Lung (tissue), 12 donors: ENCODE measurements around the gene DTYMK. TPM values are rescaled to one million over a fixed set of nuclear protein-coding genes. Genes with fewer than 3 reads are reported as not detected.
A peak's percentile ranks its signal among the peaks of the same experiment; 100 is the strongest.

Experiments used
- ATAC-seq: fragments of 200-7000 bp; cut with Tn5 transposase; one replicate; pipeline ENCODE4 v1.9.1; 2020; ENCODE audit warnings: moderate number of reproducible peaks; ENCODE audit not compliant: insufficient read depth, low FRiP score
- DNase-seq, 3 donors: peaks; one replicate each; pipeline ENCODE4 v3.0.0-alpha.2; 2013 to 2017
- H3K27ac ChIP-seq, 2 donors: one replicate each; pipeline ENCODE4 v1.5.1; 2013; ENCODE audit warnings: mild to moderate bottlenecking in 2 of 2, moderate library complexity in 2 of 2, control low read depth in 1 of 2, inconsistent platforms in 1 of 2, low read depth in 1 of 2, low read length in 1 of 2
- H3K27me3 ChIP-seq, 3 donors: one replicate each; pipeline ENCODE4 v1.5.1; 2013; ENCODE audit warnings: low read length in 2 of 3; ENCODE audit not compliant: control insufficient read depth in 3 of 3, insufficient read depth in 3 of 3
- H3K36me3 ChIP-seq, 4 donors: one replicate each; pipeline ENCODE4 v1.5.1; 2013; ENCODE audit warnings: low read length in 4 of 4, mild to moderate bottlenecking in 1 of 4, moderate library complexity in 1 of 4; ENCODE audit not compliant: control insufficient read depth in 4 of 4, insufficient read depth in 4 of 4
- H3K4me1 ChIP-seq, 5 donors: one replicate each; pipeline ENCODE4 v1.5.1; 2013; ENCODE audit warnings: low read length in 5 of 5, mild to moderate bottlenecking in 2 of 5, moderate library complexity in 1 of 5; ENCODE audit not compliant: control insufficient read depth in 5 of 5, insufficient read depth in 5 of 5
- H3K4me3 ChIP-seq: one replicate; pipeline ENCODE4 v1.5.1; 2013; ENCODE audit warnings: mild to moderate bottlenecking, control low read depth, moderate library complexity
- H3K9ac ChIP-seq, 2 donors: one replicate each; pipeline ENCODE4 v1.5.1; 2013; ENCODE audit warnings: low read length in 2 of 2, control low read depth in 1 of 2; ENCODE audit not compliant: insufficient read depth in 1 of 2
- H3K9me3 ChIP-seq, 4 donors: one replicate each; pipeline ENCODE4 v1.5.1; 2013; ENCODE audit warnings: low read length in 3 of 4, mild to moderate bottlenecking in 1 of 4, moderate library complexity in 1 of 4; ENCODE audit not compliant: control insufficient read depth in 4 of 4, insufficient read depth in 3 of 4
- WGBS, 2 donors: extraction: QIAGEN DNeasy Blood & Tissue Kit; methylation state at CpG; one replicate each; pipeline ENCODE4 v1.1.7; 2013; 5-methylcytosine and 5-hydroxymethylcytosine counted together
- polyA plus RNA-seq, 2 donors: library from polyadenylated mRNA; stranded (reverse); fragments of 200-250 nt; gene quantifications; one replicate each; pipeline ENCODE4 v1.2.1, GENCODE V29; 2013
- total RNA-seq, 2 donors: library from RNA; depleted of rRNA in 1 of 2; stranded (reverse); fragments of >200 nt in 1 of 2; gene quantifications; one replicate each; pipeline ENCODE4 v1.2.1, GENCODE V29; 2014 to 2021
- TF ChIP-seq, protein P1 (sequence below): IDR thresholded peaks from 2 replicates; pipeline ENCODE4 v1.5.1; 2012; ENCODE audit warnings: mild to moderate bottlenecking; ENCODE audit errors: control extremely low read depth, extremely low read depth
- donor health status: control.
- donor health status: control.
- donor health status: Bipolar disorder and iron deficiency.
- donor health status: healthy.
- donor health status: DM: yes; HTN: yes; CAD: no.

Gene DTYMK
- total and polyA plus RNA-seq, 4 donors: 15.6 to 24.3 (median 19.7) TPM

DNA sequence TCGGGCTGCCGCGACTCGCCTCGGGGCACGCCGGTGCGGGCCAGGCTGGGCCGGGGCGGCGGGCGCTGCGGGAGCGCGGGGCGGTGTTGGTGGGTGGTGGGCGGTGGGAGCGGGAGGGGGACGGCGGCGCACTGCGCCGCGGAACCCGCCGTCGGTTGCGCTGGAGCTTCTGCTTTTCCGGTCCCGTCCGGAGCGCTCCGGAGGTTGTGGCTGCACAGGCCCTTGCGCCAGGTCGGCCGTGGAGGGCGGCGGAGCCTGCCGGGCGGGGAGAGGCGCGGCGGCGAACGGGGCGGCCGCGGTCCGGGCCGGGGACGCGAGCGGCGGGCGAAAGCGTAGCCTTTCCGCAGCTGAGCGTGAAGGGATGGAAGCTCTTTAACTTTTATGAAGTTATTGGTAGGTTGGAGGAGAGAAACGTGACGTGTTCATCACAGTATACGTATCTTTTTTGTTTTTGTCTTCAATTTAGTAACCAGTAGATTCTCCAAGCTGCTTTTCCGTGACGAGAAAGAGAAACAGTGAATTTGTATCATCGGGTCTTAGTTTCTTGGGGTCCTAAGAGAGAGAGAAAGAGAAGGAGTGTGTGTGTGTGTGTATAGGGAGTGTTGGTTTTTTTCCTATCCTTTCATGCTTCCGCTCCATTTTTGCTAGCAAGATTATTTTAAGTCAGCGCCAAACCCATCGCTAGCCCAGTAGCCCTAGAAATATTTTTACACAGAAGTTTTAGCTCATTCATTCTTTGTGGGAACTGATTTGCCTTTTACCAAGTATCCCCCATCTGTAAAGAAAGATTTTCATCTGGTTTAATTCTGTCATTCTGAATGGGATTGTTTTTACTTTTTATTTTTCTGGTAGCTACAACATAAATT lies 48.6 kb downstream of the DTYMK start:
- no peaks in the 10 kb centered on the region for H3K27me3 ChIP-seq
- H3K36me3 ChIP-seq: peaks cover 0 to 16% (median 9%) of the 10 kb centered on the region in 4 donors
- H3K9ac ChIP-seq: peak overlapping the region; percentile 63 to 84
- peak overlapping the region; percentile 97 for H3K4me3 ChIP-seq
- H3K9me3 ChIP-seq: no peaks in the 10 kb centered on the region
- TF ChIP-seq, protein P1, sequence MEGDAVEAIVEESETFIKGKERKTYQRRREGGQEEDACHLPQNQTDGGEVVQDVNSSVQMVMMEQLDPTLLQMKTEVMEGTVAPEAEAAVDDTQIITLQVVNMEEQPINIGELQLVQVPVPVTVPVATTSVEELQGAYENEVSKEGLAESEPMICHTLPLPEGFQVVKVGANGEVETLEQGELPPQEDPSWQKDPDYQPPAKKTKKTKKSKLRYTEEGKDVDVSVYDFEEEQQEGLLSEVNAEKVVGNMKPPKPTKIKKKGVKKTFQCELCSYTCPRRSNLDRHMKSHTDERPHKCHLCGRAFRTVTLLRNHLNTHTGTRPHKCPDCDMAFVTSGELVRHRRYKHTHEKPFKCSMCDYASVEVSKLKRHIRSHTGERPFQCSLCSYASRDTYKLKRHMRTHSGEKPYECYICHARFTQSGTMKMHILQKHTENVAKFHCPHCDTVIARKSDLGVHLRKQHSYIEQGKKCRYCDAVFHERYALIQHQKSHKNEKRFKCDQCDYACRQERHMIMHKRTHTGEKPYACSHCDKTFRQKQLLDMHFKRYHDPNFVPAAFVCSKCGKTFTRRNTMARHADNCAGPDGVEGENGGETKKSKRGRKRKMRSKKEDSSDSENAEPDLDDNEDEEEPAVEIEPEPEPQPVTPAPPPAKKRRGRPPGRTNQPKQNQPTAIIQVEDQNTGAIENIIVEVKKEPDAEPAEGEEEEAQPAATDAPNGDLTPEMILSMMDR: no peak
- peak overlapping the region; percentile 99 for H3K27ac ChIP-seq
- H3K4me1 ChIP-seq: peaks cover 6 to 26% (median 15%) of the 10 kb centered on the region in 5 donors
- ATAC-seq (no peak), DNase-seq (peak in 1 of 3 donors; percentile 21)
- 1% methylated on average over 64 to 67 of the region's 67 CpGs for WGBS, 2 donors

DNA sequence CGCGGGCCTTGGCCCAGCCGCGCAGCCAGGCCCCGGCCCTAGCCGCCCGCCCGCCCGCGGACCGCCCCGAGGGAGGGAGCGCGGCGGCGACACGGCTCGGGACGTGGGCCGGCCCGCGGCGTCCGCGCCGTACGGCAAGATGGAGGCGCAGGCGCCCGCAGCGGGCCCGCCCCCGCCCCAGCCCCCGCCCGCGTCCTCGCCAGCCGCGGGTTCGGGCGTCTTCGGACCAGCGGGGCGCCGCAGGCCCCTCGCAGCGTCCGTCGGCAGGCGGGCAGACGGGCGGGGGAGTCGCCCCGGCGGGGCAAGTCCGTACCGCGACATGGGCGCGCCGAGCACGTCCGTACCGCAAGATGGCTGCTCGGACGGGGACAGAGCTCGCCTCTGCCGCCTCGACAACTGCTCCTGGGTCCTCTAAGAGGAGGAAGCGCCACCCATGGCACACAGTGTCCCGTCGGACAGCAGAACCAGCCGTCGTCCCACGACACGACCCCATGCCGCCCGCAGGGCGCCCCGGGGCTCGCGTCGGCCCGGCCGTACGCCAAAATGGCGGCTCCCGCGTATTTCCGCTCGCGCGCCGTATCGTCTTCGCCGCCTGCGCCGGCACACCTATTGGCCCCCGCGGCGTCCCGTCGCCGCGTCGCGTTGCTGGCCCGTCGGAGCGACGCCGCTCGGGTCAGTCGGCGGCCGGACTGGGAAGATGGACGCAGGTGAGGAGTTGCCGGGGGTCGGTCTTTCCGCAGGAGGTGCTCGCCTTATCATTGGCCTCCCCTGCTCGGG lies 49.4 kb downstream of the DTYMK start, which contains the start of the genes ATG4B and THAP4:
Gene ATG4B (plus strand): TSS at position 676 of the 777 bp plus-strand sequence. CDS start 22 bp downstream, at position 698.
Gene THAP4 (minus strand): TSS at position 141 of the 777 bp plus-strand sequence. CDS start 141 bp downstream, outside the sequence.
- peak; percentile 88 to 94 (median 91) for DNase-seq
- H3K9me3 ChIP-seq: no peaks in the 10 kb centered on the region
- WGBS, 2 donors: 0% methylated on average over 116 to 123 of the region's 123 CpGs
- peaks cover 0 to 23% (median 17%) of the 10 kb centered on the region in 4 donors for H3K36me3 ChIP-seq
- peaks cover 6 to 26% (median 15%) of the 10 kb centered on the region in 5 donors for H3K4me1 ChIP-seq
- peak within 1 kb of the TSS; percentile 73 to 90 for H3K9ac ChIP-seq
- peak within 1 kb of the TSS; percentile 99 for H3K27ac ChIP-seq
- peak; percentile 91 for ATAC-seq
- no peaks in the 10 kb centered on the region for H3K27me3 ChIP-seq
- H3K4me3 ChIP-seq: peak within 1 kb of the TSS; percentile 97
- TF ChIP-seq, protein P1: no peak

GRCh38 chr2:241636182-241637017 lies 50.2 kb downstream of the DTYMK start:
- Histone ChIP-seq H3K9ac (no peak overlapping the region), H3K4me3 (peak overlapping the region; percentile 73), H3K9me3 (no peaks in the 10 kb centered on the region), H3K36me3 (peaks cover 0 to 26% (median 20%) of the 10 kb centered on the region in 4 donors), H3K4me1 (peaks cover 6 to 26% (median 12%) of the 10 kb centered on the region in 5 donors), H3K27ac (peak overlapping the region; percentile 83 to 99), H3K27me3 (no peaks in the 10 kb centered on the region)
- WGBS, 2 donors: 0 to 2% methylated on average over 31 to 97 of the region's 97 CpGs
- ATAC-seq: peak; percentile 9
- peak; percentile 38 to 42 (median 38) for DNase-seq
- TF ChIP-seq, protein P1: no peak
